HepG2 (cell line): Measurements from ENCODE around the gene DCUN1D3. TPM values are rescaled to one million over a fixed set of nuclear protein-coding genes. Genes with fewer than 3 reads are reported as not detected.

Experiments used
- ATAC-seq: fragments of 200-7000 bp; cut with Tn5 transposase; 3 replicates; pipeline ENCODE4 v1.9.1; 2020; ENCODE audit warnings: mild to moderate bottlenecking, moderate library complexity
- BruUV-seq: library from RNA; stranded (reverse); fragments of 400-500 nt; replicated peaks from 2 replicates; lab custom pipeline; 2021; lab: Mats Ljungman, UMichigan
- CTCF ChIA-PET: fragments of 300-600 bp; formaldehyde crosslinking; extraction: SDS; loops from one replicate; lab custom pipeline; 2021; ENCODE audit warnings: low total read pairs, inconsistent platforms, low intra/inter-chr PET ratio; lab: Yijun Ruan, JAX
- POLR2A ChIA-PET: fragments of 350-600 bp; sonication (Branson Sonifier 250); formaldehyde crosslinking; loops from one replicate; lab custom pipeline; 2020; ENCODE audit warnings: antibody characterized with exemption, inconsistent platforms; lab: Yijun Ruan, JAX
- DNase-seq: peaks from one replicate; pipeline ENCODE4 v3.0.0-alpha.2; 2015; ENCODE audit warnings: low spot score
- FAIRE-seq: peaks from 3 replicates; lab custom pipeline; 2011; peaks lifted over from hg19 to GRCh38; lab: Jason Lieb, UNC
- H2AFZ ChIP-seq: one replicate; pipeline ENCODE4 v1.6.1; 2011; ENCODE audit warnings: low read length, inconsistent platforms
- H3K27ac ChIP-seq: fragments of 300-600 bp; 3 replicates; pipeline ENCODE4 v1.8.0; 2011; ENCODE audit warnings: mixed run types, mild to moderate bottlenecking, mixed read lengths, low read length, inconsistent platforms; ENCODE audit not compliant: insufficient read depth; ENCODE audit errors: extremely low read length
- H3K27me3 ChIP-seq, 2 experiments: fragments of 200-600 bp in 1 of 2; 2 replicates in 1 of 2; 3 replicates in 1 of 2; pipeline versions ENCODE4 v1.6.0 to v1.8.0; 2011; ENCODE audit warnings: low read length in 2 of 2, mild to moderate bottlenecking in 2 of 2, moderate library complexity in 2 of 2, inconsistent platforms in 1 of 2; ENCODE audit not compliant: insufficient read depth in 2 of 2, control insufficient read depth in 1 of 2
- H3K36me3 ChIP-seq, 2 experiments: fragments of 200-600 bp in 1 of 2; replicated peaks in 1 of 2; 2 replicates in 1 of 2; 3 replicates in 1 of 2; pipeline versions ENCODE4 v1.5.1 to v1.8.0; 2011; ENCODE audit warnings: low read length in 2 of 2, inconsistent platforms in 1 of 2; ENCODE audit not compliant: insufficient read depth in 2 of 2, control insufficient read depth in 1 of 2
- H3K4me1 ChIP-seq: 2 replicates; pipeline ENCODE4 v1.5.1; 2012; ENCODE audit warnings: low read length, inconsistent platforms; ENCODE audit not compliant: insufficient read depth
- H3K4me2 ChIP-seq: 2 replicates; pipeline ENCODE4 v1.6.0; 2011; ENCODE audit warnings: low read depth, low read length, inconsistent platforms
- H3K4me3 ChIP-seq, 3 experiments: fragments of 200-600 bp in 1 of 3; sonication (generic), shearing (Covaris generic) in 1 of 3; replicated peaks in 1 of 3; 2 replicates each; pipeline ENCODE4 v1.5.1; 2011 to 2016; ENCODE audit warnings: low read length in 3 of 3, inconsistent platforms in 2 of 3, low read depth in 2 of 3, mild to moderate bottlenecking in 2 of 3, control low read depth in 1 of 3, mixed read lengths in 1 of 3; ENCODE audit not compliant: insufficient read depth in 1 of 3
- H3K79me2 ChIP-seq: one replicate; pipeline ENCODE4 v1.6.1; 2011; ENCODE audit warnings: low read length, inconsistent platforms; ENCODE audit not compliant: insufficient read depth
- H3K9ac ChIP-seq: 2 replicates; pipeline ENCODE4 v1.6.0; 2011; ENCODE audit warnings: mild to moderate bottlenecking, low read depth, low read length, inconsistent platforms; ENCODE audit not compliant: insufficient read depth
- H3K9me3 ChIP-seq: 2 replicates; pipeline ENCODE4 v1.5.1; 2012; ENCODE audit warnings: mild to moderate bottlenecking, low read length
- H4K20me1 ChIP-seq: 2 replicates; pipeline ENCODE4 v1.6.0; 2011; ENCODE audit warnings: inconsistent platforms, mild to moderate bottlenecking, low read length, moderate library complexity; ENCODE audit not compliant: insufficient read depth
- ASH2L ChIP-seq: fragments of 300-600, 200-600 bp; sonication (generic); IDR thresholded peaks from 2 replicates; pipeline ENCODE4 v1.7.0; 2017; ENCODE audit warnings: low read depth, mild to moderate bottlenecking, moderate library complexity, mixed read lengths, low read length; ENCODE audit not compliant: insufficient read length
- CEBPG ChIP-seq: IDR thresholded peaks from 2 replicates; pipeline ENCODE4 v1.6.1; 2016
- MAFG ChIP-seq: sonication (generic); formaldehyde crosslinking; IDR thresholded peaks from 2 replicates; pipeline ENCODE4 v1.5.1; 2020; ENCODE audit warnings: mild to moderate bottlenecking, missing genetic modification reagents
- SMARCE1 ChIP-seq: fragments of 450-650 bp; IDR thresholded peaks from 2 replicates; pipeline ENCODE4 v1.6.1; 2017; ENCODE audit warnings: borderline replicate concordance
- ZNF101 ChIP-seq: sonication (generic); formaldehyde crosslinking; IDR thresholded peaks from 2 replicates; pipeline ENCODE4 v1.4.0; 2020; ENCODE audit warnings: mild to moderate bottlenecking, low read depth, missing genetic modification reagents, borderline replicate concordance
- ZNF160 ChIP-seq: sonication (generic); formaldehyde crosslinking; IDR thresholded peaks from 2 replicates; pipeline ENCODE4 v1.8.0; 2022; ENCODE audit warnings: mild to moderate bottlenecking, inconsistent platforms, missing genetic modification reagents
- ZNF549 ChIP-seq: sonication (generic); formaldehyde crosslinking; IDR thresholded peaks from 2 replicates; pipeline ENCODE4 v1.5.0; 2020; ENCODE audit warnings: missing genetic modification reagents
- ZNF703 ChIP-seq: sonication (generic); formaldehyde crosslinking; IDR thresholded peaks from 2 replicates; pipeline ENCODE4 v1.5.1; 2020; ENCODE audit warnings: missing genetic modification reagents, mild to moderate bottlenecking, moderate library complexity, borderline replicate concordance
- ZNF784 ChIP-seq: sonication (generic); formaldehyde crosslinking; IDR thresholded peaks from 2 replicates; pipeline ENCODE4 v1.5.1; 2020; ENCODE audit warnings: missing genetic modification reagents, mild to moderate bottlenecking, borderline replicate concordance
- WGBS: methylation state at CpG from one replicate; pipeline ENCODE4 v1.1.6; 2017; ENCODE audit warnings: low lambda C conversion rate; 5-methylcytosine and 5-hydroxymethylcytosine counted together
- in situ Hi-C: cut with HindIII; loops from 2 replicates; pipeline ENCODE4 v1.10.0; 2017; ENCODE audit warnings: low pct_unique_long_range_greater_than_20kb; ENCODE audit not compliant: extremely low pct_ligation_motif_present
- intact Hi-C: fragments of 100-400 bp; cut with micrococcal nuclease; formaldehyde crosslinking; loops from one replicate; pipeline ENCODE4 v1.10.0; 2022; ENCODE audit not compliant: unreplicated experiment
- polyA plus RNA-seq, 8 experiments: library from polyadenylated mRNA; depleted of rRNA in 3 of 8; stranded (reverse) in 7 of 8; unstranded in 1 of 8; fragments of >200 nt; fragmentation: Illumina TruSeq in 4 of 8; extraction: Trizol in 4 of 8; gene quantifications; 2 replicates each; pipeline versions ENCODE4 v1.2.1 to v1.2.3, GENCODE V29; 2011 to 2016; ENCODE audit warnings: low read depth in 4 of 8, missing spikeins in 1 of 8, mixed read lengths in 1 of 8; ENCODE audit not compliant: insufficient read depth in 1 of 8
- total RNA-seq, 5 experiments: library from RNA; depleted of rRNA; stranded (reverse); fragments of >200 nt; fragmentation: Illumina TruSeq; extraction: Trizol; gene quantifications; 2 replicates each; pipeline ENCODE4 v1.2.3, GENCODE V29; 2016; ENCODE audit warnings: low read depth in 1 of 5
- TF ChIP-seq, protein P1 (sequence below), 2 experiments: sonication (generic) in 1 of 2; formaldehyde crosslinking in 1 of 2; IDR thresholded peaks; 2 replicates each; pipeline versions ENCODE4 v1.4.0 to v1.6.1; 2016 to 2020; ENCODE audit warnings: borderline replicate concordance in 1 of 2, low read depth in 1 of 2, mild to moderate bottlenecking in 1 of 2, missing genetic modification reagents in 1 of 2
- TF ChIP-seq, protein P2 (sequence below): sonication (generic); formaldehyde crosslinking; IDR thresholded peaks from 2 replicates; pipeline ENCODE4 v1.5.0; 2020; ENCODE audit warnings: mild to moderate bottlenecking, missing genetic modification reagents
- TF ChIP-seq, protein P3 (sequence below): sonication (generic); formaldehyde crosslinking; IDR thresholded peaks from 2 replicates; pipeline ENCODE4 v1.4.0; 2020; ENCODE audit warnings: missing genetic modification reagents

Gene DCUN1D3
- total and polyA plus RNA-seq, 2 of the 13 experiments (the other 11 are each of a cell fraction or from before 2014, with no cell fraction given) = 5.0 to 19.3 TPM

DNA sequence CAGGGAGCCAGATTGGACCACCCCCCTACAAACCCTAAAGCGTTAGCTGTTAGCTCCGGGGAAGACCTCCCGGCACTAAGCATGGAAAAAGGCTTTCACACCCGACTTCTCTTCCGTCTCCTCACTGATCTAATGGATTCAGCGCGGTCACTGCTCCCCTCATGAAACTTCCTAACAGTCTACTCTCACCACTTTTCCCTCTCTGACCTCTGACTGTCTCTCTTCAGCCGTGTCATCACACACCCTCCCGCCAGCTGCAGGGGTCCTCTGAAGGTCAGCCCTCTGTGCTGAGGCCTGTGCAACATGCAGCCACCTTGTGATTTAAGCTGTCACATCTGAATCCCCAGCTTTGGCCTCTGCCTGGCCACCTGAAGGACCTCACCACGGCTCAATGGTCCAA, 16.1 kb upstream of the DCUN1D3 start (continued):
- TF ChIP-seq, protein P1, sequence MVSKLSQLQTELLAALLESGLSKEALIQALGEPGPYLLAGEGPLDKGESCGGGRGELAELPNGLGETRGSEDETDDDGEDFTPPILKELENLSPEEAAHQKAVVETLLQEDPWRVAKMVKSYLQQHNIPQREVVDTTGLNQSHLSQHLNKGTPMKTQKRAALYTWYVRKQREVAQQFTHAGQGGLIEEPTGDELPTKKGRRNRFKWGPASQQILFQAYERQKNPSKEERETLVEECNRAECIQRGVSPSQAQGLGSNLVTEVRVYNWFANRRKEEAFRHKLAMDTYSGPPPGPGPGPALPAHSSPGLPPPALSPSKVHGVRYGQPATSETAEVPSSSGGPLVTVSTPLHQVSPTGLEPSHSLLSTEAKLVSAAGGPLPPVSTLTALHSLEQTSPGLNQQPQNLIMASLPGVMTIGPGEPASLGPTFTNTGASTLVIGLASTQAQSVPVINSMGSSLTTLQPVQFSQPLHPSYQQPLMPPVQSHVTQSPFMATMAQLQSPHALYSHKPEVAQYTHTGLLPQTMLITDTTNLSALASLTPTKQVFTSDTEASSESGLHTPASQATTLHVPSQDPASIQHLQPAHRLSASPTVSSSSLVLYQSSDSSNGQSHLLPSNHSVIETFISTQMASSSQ (IDR thresholded peaks at IDR 0.05; ENCODE audit: low read depth) = no peak
- TF ChIP-seq, protein P1 (CRISPR knock-in tag; IDR thresholded peaks at IDR 0.05; ENCODE audit: borderline replicate concordance) = 0 out of 2 replicates have a peak, but pooled peaks have one; percentile 29
- TF ChIP-seq ZNF160 (CRISPR knock-in tag) (no peak), SMARCE1 (no peak)

DNA sequence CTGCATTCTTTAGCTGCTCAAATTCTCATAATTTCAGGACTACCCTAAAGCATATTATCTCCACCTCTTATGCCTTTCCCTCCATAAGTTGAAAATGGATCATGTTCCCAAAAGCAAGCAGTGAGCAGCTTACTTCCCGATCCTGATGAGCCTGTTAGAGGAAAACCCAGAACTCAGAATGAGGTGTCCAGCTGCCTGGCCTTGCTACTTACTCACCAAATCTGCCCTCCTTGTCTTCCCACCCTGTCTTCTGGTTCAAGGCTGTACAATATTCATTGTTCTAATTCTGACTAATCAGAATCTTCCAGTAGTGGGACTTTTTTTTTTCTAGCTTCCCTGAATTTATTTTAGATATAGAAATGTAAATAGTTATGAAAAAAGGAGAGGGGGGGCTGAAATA, 11.2 kb upstream of the DCUN1D3 start:
- no peak overlapping the region for H3K27ac ChIP-seq
- H3K79me2 ChIP-seq = no peaks in the 10 kb centered on the region
- ChIA-PET POLR2A (interaction anchor here (3.8 kb wide), 1 partner anchor 11 kb away, joined by 17 read pairs; the partner anchor contains the start of genes DCUN1D3 and LYRM1), CTCF (no interaction called here)
- ATAC-seq (no peak), DNase-seq (no peak), FAIRE-seq (no peak)
- no TSS peak for BruUV-seq
- peaks cover 8 to 10% of the 10 kb centered on the region in 2 experiments; a peak in 4 of 5 replicates for H3K36me3 ChIP-seq
- H4K20me1 ChIP-seq = no peaks in the 10 kb centered on the region
- in situ Hi-C loops = no loop called here
- H3K4me3 ChIP-seq = no peak overlapping the region
- no peak overlapping the region for H3K4me2 ChIP-seq
- no peaks in the 10 kb centered on the region for H3K27me3 ChIP-seq
- no peak overlapping the region for H3K9ac ChIP-seq
- intact Hi-C loops = no loop called here
- no peaks in the 10 kb centered on the region for H3K9me3 ChIP-seq
- H2AFZ ChIP-seq = no peak overlapping the region
- peaks cover 13% of the 10 kb centered on the region for H3K4me1 ChIP-seq
- WGBS = 92% methylated on average over 1 of the region's 1 CpG
- TF ChIP-seq, protein P2, sequence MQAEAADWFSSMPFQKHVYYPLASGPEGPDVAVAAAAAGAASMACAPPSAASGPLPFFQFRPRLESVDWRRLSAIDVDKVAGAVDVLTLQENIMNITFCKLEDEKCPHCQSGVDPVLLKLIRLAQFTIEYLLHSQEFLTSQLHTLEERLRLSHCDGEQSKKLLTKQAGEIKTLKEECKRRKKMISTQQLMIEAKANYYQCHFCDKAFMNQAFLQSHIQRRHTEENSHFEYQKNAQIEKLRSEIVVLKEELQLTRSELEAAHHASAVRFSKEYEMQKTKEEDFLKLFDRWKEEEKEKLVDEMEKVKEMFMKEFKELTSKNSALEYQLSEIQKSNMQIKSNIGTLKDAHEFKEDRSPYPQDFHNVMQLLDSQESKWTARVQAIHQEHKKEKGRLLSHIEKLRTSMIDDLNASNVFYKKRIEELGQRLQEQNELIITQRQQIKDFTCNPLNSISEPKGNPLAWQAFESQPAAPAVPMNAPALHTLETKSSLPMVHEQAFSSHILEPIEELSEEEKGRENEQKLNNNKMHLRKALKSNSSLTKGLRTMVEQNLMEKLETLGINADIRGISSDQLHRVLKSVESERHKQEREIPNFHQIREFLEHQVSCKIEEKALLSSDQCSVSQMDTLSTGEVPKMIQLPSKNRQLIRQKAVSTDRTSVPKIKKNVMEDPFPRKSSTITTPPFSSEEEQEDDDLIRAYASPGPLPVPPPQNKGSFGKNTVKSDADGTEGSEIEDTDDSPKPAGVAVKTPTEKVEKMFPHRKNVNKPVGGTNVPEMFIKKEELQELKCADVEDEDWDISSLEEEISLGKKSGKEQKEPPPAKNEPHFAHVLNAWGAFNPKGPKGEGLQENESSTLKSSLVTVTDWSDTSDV (CRISPR knock-in tag) = no peak
- TF ChIP-seq ZNF549 (CRISPR knock-in tag) (no peak), ZNF784 (CRISPR knock-in tag) (no peak), ZNF101 (no peak), MAFG (CRISPR knock-in tag) (no peak), ASH2L (no peak), CEBPG (CRISPR knock-in tag) (no peak), ZNF703 (CRISPR knock-in tag) (no peak)
- TF ChIP-seq, protein P3, sequence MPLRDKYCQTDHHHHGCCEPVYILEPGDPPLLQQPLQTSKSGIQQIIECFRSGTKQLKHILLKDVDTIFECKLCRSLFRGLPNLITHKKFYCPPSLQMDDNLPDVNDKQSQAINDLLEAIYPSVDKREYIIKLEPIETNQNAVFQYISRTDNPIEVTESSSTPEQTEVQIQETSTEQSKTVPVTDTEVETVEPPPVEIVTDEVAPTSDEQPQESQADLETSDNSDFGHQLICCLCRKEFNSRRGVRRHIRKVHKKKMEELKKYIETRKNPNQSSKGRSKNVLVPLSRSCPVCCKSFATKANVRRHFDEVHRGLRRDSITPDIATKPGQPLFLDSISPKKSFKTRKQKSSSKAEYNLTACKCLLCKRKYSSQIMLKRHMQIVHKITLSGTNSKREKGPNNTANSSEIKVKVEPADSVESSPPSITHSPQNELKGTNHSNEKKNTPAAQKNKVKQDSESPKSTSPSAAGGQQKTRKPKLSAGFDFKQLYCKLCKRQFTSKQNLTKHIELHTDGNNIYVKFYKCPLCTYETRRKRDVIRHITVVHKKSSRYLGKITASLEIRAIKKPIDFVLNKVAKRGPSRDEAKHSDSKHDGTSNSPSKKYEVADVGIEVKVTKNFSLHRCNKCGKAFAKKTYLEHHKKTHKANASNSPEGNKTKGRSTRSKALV (CRISPR knock-in tag) = no peak
